Gastroesophageal sphincter (tissue), 4 donors: ENCODE results near the gene ZDHHC16. TPM values are rescaled to one million over a fixed set of nuclear protein-coding genes. Genes with fewer than 3 reads are reported as not detected.

Experiments
- ATAC-seq: fragments of 150-250 bp; one replicate; pipeline ENCODE4 v1.9.1; 2016; ENCODE audit warnings: mild to moderate bottlenecking, moderate library complexity
- H3K27ac ChIP-seq, 4 donors: fragments of 200-600 bp; sonication (generic) in 3 of 4; 1 replicate in 3 of 4; 2 replicates in 1 of 4; pipeline ENCODE4 v1.5.1; 2016 to 2019
- H3K27me3 ChIP-seq: fragments of 200-600 bp; sonication (generic); one replicate; pipeline ENCODE4 v1.5.1; 2019
- H3K36me3 ChIP-seq, 2 donors: fragments of 200-600 bp; sonication (generic); one replicate each; pipeline ENCODE4 v1.5.1; 2019; ENCODE audit warnings: control low read depth in 1 of 2
- H3K4me1 ChIP-seq, 3 donors: fragments of 200-600 bp; sonication (generic); 1 replicate in 2 of 3; 2 replicates in 1 of 3; pipeline ENCODE4 v1.5.1; 2016 to 2019; ENCODE audit warnings: control low read depth in 2 of 3
- H3K4me3 ChIP-seq, 2 donors: fragments of 200-600 bp; sonication (generic); one replicate each; pipeline ENCODE4 v1.5.1; 2019; ENCODE audit warnings: mild to moderate bottlenecking in 1 of 2, moderate library complexity in 1 of 2
- H3K9me3 ChIP-seq, 3 donors: fragments of 200-600 bp; sonication (generic); one replicate each; pipeline ENCODE4 v1.5.1; 2017 to 2019; ENCODE audit warnings: control low read depth in 2 of 3
- EP300 ChIP-seq: sonication (generic); formaldehyde crosslinking; IDR thresholded peaks from one replicate; pipeline ENCODE4 v1.6.1; 2017; ENCODE audit warnings: antibody characterized with exemption, mild to moderate bottlenecking
- POLR2A ChIP-seq, 2 donors: fragments of 450-650 bp; IDR thresholded peaks; one replicate each; pipeline ENCODE4 v1.6.1; 2017; ENCODE audit warnings: antibody characterized with exemption in 2 of 2, mild to moderate bottlenecking in 2 of 2, moderate library complexity in 1 of 2
- POLR2AphosphoS5 ChIP-seq: sonication (generic); formaldehyde crosslinking; IDR thresholded peaks from one replicate; pipeline ENCODE4 v1.6.1; 2017; ENCODE audit warnings: antibody characterized with exemption
- WGBS, 2 donors: methylation state at CpG; one replicate each; pipeline ENCODE4 v1.1.5; 2018; ENCODE audit warnings: low coverage in 1 of 2; 5-methylcytosine and 5-hydroxymethylcytosine counted together
- total RNA-seq, 4 donors: library from RNA; depleted of rRNA; stranded (reverse); fragments of >200 nt; gene quantifications; one replicate each; pipeline ENCODE4 v1.1.0, GENCODE V29; 2016
- TF ChIP-seq, protein P1 (sequence below), 4 experiments: fragments of 200-600 bp in 2 of 4; fragments of 450-650 bp in 2 of 4; sonication (generic) in 1 of 4; IDR thresholded peaks; one replicate each; pipeline ENCODE4 v1.5.1; 2017 to 2019; ENCODE audit warnings: antibody characterized with exemption in 4 of 4, mild to moderate bottlenecking in 2 of 4, moderate library complexity in 2 of 4

ZDHHC16 gene
- total RNA-seq, 4 donors from 2014 or later: 22.3 to 31.6 (median 25.3) TPM

- no peaks in the 10 kb centered on the region for H3K9me3 ChIP-seq
- H3K4me3 ChIP-seq: no peak overlapping the region
- TF ChIP-seq POLR2AphosphoS5: no peak
- TF ChIP-seq, protein P1, sequence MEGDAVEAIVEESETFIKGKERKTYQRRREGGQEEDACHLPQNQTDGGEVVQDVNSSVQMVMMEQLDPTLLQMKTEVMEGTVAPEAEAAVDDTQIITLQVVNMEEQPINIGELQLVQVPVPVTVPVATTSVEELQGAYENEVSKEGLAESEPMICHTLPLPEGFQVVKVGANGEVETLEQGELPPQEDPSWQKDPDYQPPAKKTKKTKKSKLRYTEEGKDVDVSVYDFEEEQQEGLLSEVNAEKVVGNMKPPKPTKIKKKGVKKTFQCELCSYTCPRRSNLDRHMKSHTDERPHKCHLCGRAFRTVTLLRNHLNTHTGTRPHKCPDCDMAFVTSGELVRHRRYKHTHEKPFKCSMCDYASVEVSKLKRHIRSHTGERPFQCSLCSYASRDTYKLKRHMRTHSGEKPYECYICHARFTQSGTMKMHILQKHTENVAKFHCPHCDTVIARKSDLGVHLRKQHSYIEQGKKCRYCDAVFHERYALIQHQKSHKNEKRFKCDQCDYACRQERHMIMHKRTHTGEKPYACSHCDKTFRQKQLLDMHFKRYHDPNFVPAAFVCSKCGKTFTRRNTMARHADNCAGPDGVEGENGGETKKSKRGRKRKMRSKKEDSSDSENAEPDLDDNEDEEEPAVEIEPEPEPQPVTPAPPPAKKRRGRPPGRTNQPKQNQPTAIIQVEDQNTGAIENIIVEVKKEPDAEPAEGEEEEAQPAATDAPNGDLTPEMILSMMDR (IDR thresholded peaks at IDR 0.05): no peak
- no peak for TF ChIP-seq POLR2A (IDR thresholded peaks at IDR 0.05)
- no peak for TF ChIP-seq EP300
- no peak overlapping the region for H3K27ac ChIP-seq
- ATAC-seq: no peak
- H3K36me3 ChIP-seq: peaks cover 0 to 100% of the 10 kb centered on the region in 2 donors
- peaks cover 0 to 13% (median 0%) of the 10 kb centered on the region in 3 donors for H3K4me1 ChIP-seq
- 68 to 86% methylated on average over 2 of the region's 2 CpGs for WGBS, 2 donors
- H3K27me3 ChIP-seq: no peaks in the 10 kb centered on the region
Measured at GRCh38 chr10:97462309-97462708, 16.3 kb downstream of the ZDHHC16 start.

- peak overlapping the region in 3 of 4 donors; percentile 48 to 54 (median 52) for H3K27ac ChIP-seq
- H3K27me3 ChIP-seq: no peaks in the 10 kb centered on the region
- H3K36me3 ChIP-seq: peaks cover 0 to 100% of the 10 kb centered on the region in 2 donors
- H3K4me1 ChIP-seq: peaks cover 0 to 13% (median 0%) of the 10 kb centered on the region in 3 donors
- no peaks in the 10 kb centered on the region for H3K9me3 ChIP-seq
- no peak overlapping the region for H3K4me3 ChIP-seq
- ATAC-seq: peak; percentile 75
- 43 to 77% methylated on average over 1 to 3 of the region's 4 CpGs for WGBS, 2 donors
- TF ChIP-seq, protein P1 (IDR thresholded peaks at IDR 0.05): peak; percentile 68 to 82 (median 79)
- TF ChIP-seq EP300 (no peak), POLR2AphosphoS5 (peak; percentile 1)
Measured at GRCh38 chr10:97463363-97464132, 17.6 kb downstream of the ZDHHC16 start.

GRCh38 chr10:97464226-97464625 lies 18.3 kb downstream of the ZDHHC16 start:
- WGBS, 2 donors: no CpG with 5 or more reads among the region's 1 CpG

DNA sequence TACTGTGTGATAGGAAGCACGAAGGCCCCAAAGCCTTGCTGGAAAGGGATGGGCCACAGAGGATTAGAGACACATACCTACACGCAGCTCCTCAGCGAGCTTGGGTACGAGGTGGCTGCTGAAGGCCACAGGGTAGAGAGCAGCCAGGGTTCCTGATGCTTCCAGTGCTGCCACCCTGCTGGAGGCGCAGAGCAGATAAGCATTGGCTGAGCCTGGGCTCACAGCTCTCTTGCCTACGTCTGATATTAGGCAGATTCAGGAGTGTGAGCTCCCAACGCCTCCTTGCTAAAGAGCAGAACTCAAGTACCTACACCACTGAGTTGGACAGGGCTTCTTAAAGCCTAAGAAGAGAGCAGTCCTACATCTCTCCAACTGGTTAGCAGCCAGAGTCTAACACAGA lies 20.0 kb downstream of the ZDHHC16 start:
- TF ChIP-seq POLR2A (IDR thresholded peaks at IDR 0.05) (no peak), EP300 (no peak), POLR2AphosphoS5 (no peak)
- TF ChIP-seq, protein P1 (IDR thresholded peaks at IDR 0.05): no peak
- WGBS, 2 donors: 60 to 100% methylated on average over 1 of the region's 7 CpGs
- Histone ChIP-seq H3K27ac (peak overlapping the region in 1 of 4 donors; percentile 5), H3K4me3 (no peak overlapping the region), H3K36me3 (peaks cover 7 to 100% of the 10 kb centered on the region in 2 donors), H3K27me3 (no peaks in the 10 kb centered on the region), H3K4me1 (peaks cover 0 to 13% (median 0%) of the 10 kb centered on the region in 3 donors), H3K9me3 (no peaks in the 10 kb centered on the region)
- no peak for ATAC-seq

More at GRCh38 chr10:97464226-97464625, 18.3 kb downstream of the ZDHHC16 start:
- TF ChIP-seq POLR2AphosphoS5: no peak
- TF ChIP-seq POLR2A (IDR thresholded peaks at IDR 0.05): no peak
- no peak for TF ChIP-seq EP300
- TF ChIP-seq, protein P1 (IDR thresholded peaks at IDR 0.05): no peak
- H3K36me3 ChIP-seq: peaks cover 0 to 100% of the 10 kb centered on the region in 2 donors
- no peaks in the 10 kb centered on the region for H3K27me3 ChIP-seq
- ATAC-seq: no peak
- peak overlapping the region in 2 of 4 donors; percentile 48 to 52 for H3K27ac ChIP-seq
- peaks cover 0 to 13% (median 0%) of the 10 kb centered on the region in 3 donors for H3K4me1 ChIP-seq
- H3K4me3 ChIP-seq: no peak overlapping the region
- H3K9me3 ChIP-seq: no peaks in the 10 kb centered on the region
